Ectodermal cell (in vitro differentiated cells): Measurements from ENCODE around the gene CCDC57.

ENCODE experiments used
- H3K27ac ChIP-seq: 2 replicates; pipeline ENCODE4 v1.7.0; 2013; ENCODE audit warnings: mild to moderate bottlenecking, low read depth, low read length; ENCODE audit not compliant: insufficient read depth, poor library complexity, severe bottlenecking
- H3K27me3 ChIP-seq: 2 replicates; pipeline ENCODE4 v1.7.0; 2013; ENCODE audit warnings: mild to moderate bottlenecking, low read length; ENCODE audit not compliant: insufficient read depth, control insufficient read depth, poor library complexity, severe bottlenecking
- H3K36me3 ChIP-seq: one replicate; pipeline ENCODE4 v1.7.0; 2013; ENCODE audit warnings: low read length; ENCODE audit not compliant: control insufficient read depth, insufficient read depth
- H3K4me1 ChIP-seq: one replicate; pipeline ENCODE4 v1.7.0; 2013; ENCODE audit warnings: low read length; ENCODE audit not compliant: control insufficient read depth, insufficient read depth
- H3K4me3 ChIP-seq: 2 replicates; pipeline ENCODE4 v1.7.0; 2013; ENCODE audit warnings: low read depth, low read length, control low read depth; ENCODE audit not compliant: insufficient read depth
- H3K9me3 ChIP-seq: 2 replicates; pipeline ENCODE4 v1.7.0; 2013; ENCODE audit warnings: mild to moderate bottlenecking, low read length, moderate library complexity; ENCODE audit not compliant: control insufficient read depth
- WGBS, 2 experiments: methylation state at CpG; one replicate each; pipeline ENCODE4 v1.1.7; 2013; ENCODE audit warnings: missing lambda C conversion rate in 2 of 2; 5-methylcytosine and 5-hydroxymethylcytosine counted together

CCDC57 gene

GRCh38 chr17:82121246-82121645 is 91.4 kb downstream of the CCDC57 start:
- Histone ChIP-seq H3K36me3 (no peaks in the 10 kb centered on the region), H3K4me3 (no peak overlapping the region), H3K27ac (no peak overlapping the region), H3K9me3 (no peaks in the 10 kb centered on the region), H3K4me1 (peaks cover 30% of the 10 kb centered on the region), H3K27me3 (no peaks in the 10 kb centered on the region)
- WGBS, 2 experiments = 89 to 96% methylated on average over 4 of the region's 4 CpGs

DNA sequence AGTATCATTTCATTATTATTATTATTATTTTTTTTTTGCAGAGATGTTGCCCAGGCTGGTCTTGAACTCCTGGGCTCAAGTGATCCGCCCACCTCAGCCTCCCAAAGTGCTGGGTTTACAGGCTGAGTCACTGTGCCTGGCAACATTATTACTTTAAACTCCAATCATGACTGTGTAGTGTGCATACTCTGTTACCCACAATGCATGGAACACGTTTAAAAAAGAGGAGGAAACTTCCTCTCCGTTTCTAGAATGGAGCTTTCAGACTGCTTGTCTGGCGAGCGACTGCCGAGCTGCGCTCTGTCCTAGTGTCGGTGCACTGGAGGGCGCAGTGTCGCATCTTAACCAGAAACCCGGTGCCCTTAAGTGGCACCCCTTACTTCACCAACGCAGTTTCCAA is 92.5 kb downstream of the CCDC57 start:
- Histone ChIP-seq H3K4me3 (no peak overlapping the region), H3K4me1 (peaks cover 32% of the 10 kb centered on the region), H3K36me3 (no peaks in the 10 kb centered on the region), H3K9me3 (no peaks in the 10 kb centered on the region), H3K27ac (no peak overlapping the region), H3K27me3 (no peaks in the 10 kb centered on the region)
- 92 to 94% methylated on average over 12 of the region's 12 CpGs for WGBS, 2 experiments

- H3K27ac ChIP-seq = no peak overlapping the region
- no peak overlapping the region for H3K4me3 ChIP-seq
- no peaks in the 10 kb centered on the region for H3K36me3 ChIP-seq
- no peaks in the 10 kb centered on the region for H3K27me3 ChIP-seq
- WGBS, 2 experiments = 34 to 46% methylated on average over 8 to 9 of the region's 12 CpGs
- peaks cover 32% of the 10 kb centered on the region for H3K4me1 ChIP-seq
- no peaks in the 10 kb centered on the region for H3K9me3 ChIP-seq
Observed at GRCh38 chr17:82118815-82119380, 93.7 kb downstream of the CCDC57 start.

DNA sequence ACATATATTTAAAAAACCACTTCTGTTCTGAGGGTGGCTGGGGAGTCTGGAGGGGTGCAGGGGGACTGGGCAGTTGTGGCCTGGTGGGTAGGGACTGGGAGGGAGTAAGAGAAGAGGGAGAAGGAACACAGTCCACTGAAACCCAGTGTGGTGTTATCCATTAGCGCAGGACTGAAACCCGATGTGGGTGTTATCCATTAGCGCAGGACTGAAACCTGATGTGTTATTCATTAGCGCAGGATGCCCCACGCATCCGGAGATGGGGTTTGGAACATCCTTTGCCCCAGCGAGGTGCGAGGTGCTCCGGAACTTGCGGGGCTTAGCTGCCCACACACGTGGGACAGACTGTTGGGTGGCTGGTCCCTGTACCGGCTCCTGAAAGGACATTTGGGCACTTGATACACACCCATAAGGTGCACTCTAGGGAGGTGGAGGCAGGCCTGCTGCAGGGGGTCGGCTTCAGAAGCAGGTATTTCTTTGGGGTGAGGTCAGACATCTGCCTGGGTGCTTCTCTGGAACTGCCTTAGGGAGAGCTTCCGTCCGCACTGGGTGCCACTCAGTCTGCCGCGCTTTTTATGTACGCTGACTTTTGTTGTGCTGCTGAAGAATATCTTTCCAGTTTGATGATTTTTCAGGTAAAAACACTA is 94.4 kb downstream of the CCDC57 start:
- Histone ChIP-seq H3K9me3 (no peaks in the 10 kb centered on the region), H3K4me1 (peaks cover 32% of the 10 kb centered on the region), H3K27me3 (no peaks in the 10 kb centered on the region), H3K36me3 (no peaks in the 10 kb centered on the region), H3K27ac (peak overlapping the region; percentile 3), H3K4me3 (no peak overlapping the region)
- 91 to 93% methylated on average over 18 of the region's 18 CpGs for WGBS, 2 experiments

DNA sequence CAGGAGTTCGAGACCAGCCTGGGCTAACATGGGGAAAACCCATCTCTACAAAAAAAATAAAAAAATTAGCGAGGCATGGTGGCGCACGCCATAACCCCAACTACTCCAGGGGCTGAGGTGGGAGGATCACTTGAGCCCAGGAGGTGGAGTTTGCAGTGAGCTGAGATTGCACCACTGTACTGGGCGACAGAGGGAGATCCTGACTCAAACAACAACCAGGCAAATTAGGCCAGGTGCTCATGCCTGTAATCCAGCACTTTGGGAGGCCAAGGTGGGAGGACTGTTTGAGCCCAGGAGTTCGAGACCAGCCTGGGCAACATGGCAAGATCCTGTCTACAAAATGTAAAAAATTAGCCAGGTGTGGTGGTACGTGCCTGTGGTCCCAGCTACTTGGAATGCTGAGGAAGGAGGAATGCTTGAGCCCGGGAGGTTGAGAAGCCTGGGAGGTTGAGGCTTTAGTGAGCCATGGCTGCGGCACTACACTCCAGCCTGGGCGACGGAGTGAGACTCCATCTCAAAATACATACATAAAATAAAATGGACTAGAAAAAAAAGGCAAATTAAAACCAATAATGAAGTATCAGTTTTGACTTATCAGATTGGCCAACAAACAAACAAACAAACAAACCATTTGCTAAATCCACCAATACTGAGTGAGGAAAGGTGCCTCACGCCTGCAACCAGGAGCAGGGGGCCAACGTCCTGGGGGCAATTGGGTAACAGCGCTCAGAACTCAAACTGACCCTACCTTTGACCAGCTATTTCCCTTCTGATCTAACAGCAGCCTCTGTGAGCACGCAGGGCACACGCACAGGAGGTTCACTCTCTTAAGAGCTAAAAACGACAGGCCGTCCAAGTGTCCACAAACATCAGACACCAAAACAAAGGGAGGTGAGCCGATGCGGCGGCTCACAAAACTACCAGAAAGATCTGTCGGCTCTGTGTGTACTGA is 95.2 kb downstream of the CCDC57 start:
- no peak overlapping the region for H3K27ac ChIP-seq
- H3K36me3 ChIP-seq = peaks cover 1% of the 10 kb centered on the region
- no peaks in the 10 kb centered on the region for H3K27me3 ChIP-seq
- no peak overlapping the region for H3K4me3 ChIP-seq
- H3K9me3 ChIP-seq = no peaks in the 10 kb centered on the region
- H3K4me1 ChIP-seq = peaks cover 32% of the 10 kb centered on the region
- WGBS, 2 experiments = 94% methylated on average over 19 to 22 of the region's 22 CpGs

GRCh38 chr17:82116246-82116645 is 96.4 kb downstream of the CCDC57 start:
- H3K27ac ChIP-seq = no peak overlapping the region
- 67 to 70% methylated on average over 6 of the region's 6 CpGs for WGBS, 2 experiments

DNA sequence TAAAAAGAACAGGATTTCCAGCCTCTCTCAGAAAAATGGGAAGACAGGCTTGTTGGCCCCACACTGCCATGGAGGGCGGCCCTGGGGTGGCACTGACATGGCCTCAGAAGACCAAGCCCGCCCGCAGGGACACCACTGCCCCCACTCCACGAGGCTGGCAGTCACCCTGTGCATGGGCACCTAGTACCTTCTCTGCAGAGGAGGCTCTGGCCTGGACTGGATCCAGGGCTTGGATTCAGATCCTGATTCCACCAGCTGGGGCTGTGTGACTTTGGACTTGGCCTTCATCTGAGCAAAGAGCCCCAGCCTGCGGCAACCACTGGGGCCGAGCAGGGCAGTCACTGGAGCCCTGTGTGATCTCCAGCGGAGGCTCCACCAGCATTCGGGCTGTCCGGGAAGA is 97.8 kb downstream of the CCDC57 start:
- H3K4me1 ChIP-seq = peaks cover 32% of the 10 kb centered on the region
- no peaks in the 10 kb centered on the region for H3K9me3 ChIP-seq
- 90 to 96% methylated on average over 9 of the region's 9 CpGs for WGBS, 2 experiments
- H3K4me3 ChIP-seq = no peak overlapping the region
- no peaks in the 10 kb centered on the region for H3K27me3 ChIP-seq
- peaks cover 4% of the 10 kb centered on the region for H3K36me3 ChIP-seq
- no peak overlapping the region for H3K27ac ChIP-seq

More at GRCh38 chr17:82116246-82116645, 96.4 kb downstream of the CCDC57 start:
- Histone ChIP-seq H3K27me3 (no peaks in the 10 kb centered on the region), H3K4me3 (no peak overlapping the region), H3K9me3 (no peaks in the 10 kb centered on the region), H3K36me3 (peaks cover 4% of the 10 kb centered on the region), H3K4me1 (peaks cover 32% of the 10 kb centered on the region)

GRCh38 chr17:82114447-82114846 is 98.2 kb downstream of the CCDC57 start:
- WGBS, 2 experiments = 89 to 90% methylated on average over 10 of the region's 10 CpGs
- Histone ChIP-seq H3K36me3 (peaks cover 4% of the 10 kb centered on the region), H3K27me3 (no peaks in the 10 kb centered on the region), H3K4me3 (no peak overlapping the region), H3K9me3 (no peaks in the 10 kb centered on the region), H3K27ac (no peak overlapping the region), H3K4me1 (peaks cover 29% of the 10 kb centered on the region)

DNA sequence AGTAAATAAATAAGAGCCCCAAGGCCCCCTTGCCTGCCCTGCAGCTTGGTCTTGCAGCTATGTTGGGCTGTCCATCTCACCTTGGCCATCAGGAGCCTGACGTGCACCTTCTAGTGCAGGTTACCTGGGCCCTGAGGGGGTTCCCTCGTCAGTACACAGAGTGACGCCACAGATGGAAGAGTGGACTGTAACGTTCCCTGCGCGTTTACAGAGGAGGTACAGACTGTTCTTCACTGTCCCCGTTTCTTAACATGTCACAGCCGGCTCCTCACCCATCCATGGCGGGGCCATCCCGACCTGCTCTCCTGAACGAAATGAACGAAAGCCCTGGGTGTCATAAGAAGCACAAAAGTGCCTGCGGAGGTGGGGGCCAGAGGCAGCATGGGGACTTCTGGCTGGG is 98.7 kb downstream of the CCDC57 start:
- 92 to 93% methylated on average over 13 of the region's 13 CpGs for WGBS, 2 experiments
- no peak overlapping the region for H3K27ac ChIP-seq
- H3K9me3 ChIP-seq = no peaks in the 10 kb centered on the region
- peaks cover 25% of the 10 kb centered on the region for H3K4me1 ChIP-seq
- H3K27me3 ChIP-seq = no peaks in the 10 kb centered on the region
- peaks cover 4% of the 10 kb centered on the region for H3K36me3 ChIP-seq
- H3K4me3 ChIP-seq = no peak overlapping the region

DNA sequence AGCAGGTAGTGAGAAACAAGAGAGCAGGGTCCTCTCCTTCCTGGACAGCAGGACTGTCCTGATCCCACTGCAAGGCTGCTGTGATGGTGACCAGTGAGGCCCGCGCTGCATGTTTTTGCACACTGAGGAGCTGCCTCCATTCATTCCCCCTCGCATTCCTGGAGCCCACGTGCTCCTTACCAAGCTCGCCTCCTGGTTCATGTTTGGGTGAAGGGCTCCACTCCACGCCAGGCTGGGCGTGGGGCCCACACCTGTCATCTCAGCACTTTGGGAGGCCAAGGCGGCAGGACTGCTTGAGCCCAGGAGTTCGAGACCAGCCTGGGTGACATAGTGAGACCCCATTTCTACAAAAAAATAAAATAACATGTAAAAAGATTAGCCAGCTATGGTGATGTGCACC is 99.2 kb downstream of the CCDC57 start:
- Histone ChIP-seq H3K36me3 (peaks cover 4% of the 10 kb centered on the region), H3K4me3 (no peak overlapping the region), H3K27me3 (no peaks in the 10 kb centered on the region), H3K4me1 (peaks cover 21% of the 10 kb centered on the region), H3K9me3 (no peaks in the 10 kb centered on the region), H3K27ac (no peak overlapping the region)
- 93 to 94% methylated on average over 9 of the region's 9 CpGs for WGBS, 2 experiments
